ENCODE results near the gene GLIPR2. TPM values are rescaled to one million over a fixed set of nuclear protein-coding genes. Genes with fewer than 3 reads are reported as not detected.

Gene GLIPR2
- total RNA-seq, 1 donor from 2014 or later: 43.1 TPM

- DNase-seq (ENCODE audit: low read depth): no peak
- TF ChIP-seq, protein P1, sequence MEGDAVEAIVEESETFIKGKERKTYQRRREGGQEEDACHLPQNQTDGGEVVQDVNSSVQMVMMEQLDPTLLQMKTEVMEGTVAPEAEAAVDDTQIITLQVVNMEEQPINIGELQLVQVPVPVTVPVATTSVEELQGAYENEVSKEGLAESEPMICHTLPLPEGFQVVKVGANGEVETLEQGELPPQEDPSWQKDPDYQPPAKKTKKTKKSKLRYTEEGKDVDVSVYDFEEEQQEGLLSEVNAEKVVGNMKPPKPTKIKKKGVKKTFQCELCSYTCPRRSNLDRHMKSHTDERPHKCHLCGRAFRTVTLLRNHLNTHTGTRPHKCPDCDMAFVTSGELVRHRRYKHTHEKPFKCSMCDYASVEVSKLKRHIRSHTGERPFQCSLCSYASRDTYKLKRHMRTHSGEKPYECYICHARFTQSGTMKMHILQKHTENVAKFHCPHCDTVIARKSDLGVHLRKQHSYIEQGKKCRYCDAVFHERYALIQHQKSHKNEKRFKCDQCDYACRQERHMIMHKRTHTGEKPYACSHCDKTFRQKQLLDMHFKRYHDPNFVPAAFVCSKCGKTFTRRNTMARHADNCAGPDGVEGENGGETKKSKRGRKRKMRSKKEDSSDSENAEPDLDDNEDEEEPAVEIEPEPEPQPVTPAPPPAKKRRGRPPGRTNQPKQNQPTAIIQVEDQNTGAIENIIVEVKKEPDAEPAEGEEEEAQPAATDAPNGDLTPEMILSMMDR (IDR thresholded peaks at IDR 0.05; ENCODE audit: insufficient read depth, low read length, poor library complexity, severe bottlenecking): no peak
- H3K27me3 ChIP-seq (ENCODE audit: control insufficient read depth, insufficient read depth, low read length): no peaks in the 10 kb centered on the region
- H3K36me3 ChIP-seq (ENCODE audit: control insufficient read depth, insufficient read depth, low read length): no peaks in the 10 kb centered on the region
- no peak overlapping the region for H3K4me3 ChIP-seq (ENCODE audit: low read depth, low read length)
These were observed 51.7 kb downstream of the GLIPR2 start for GRCh38 chr9:36188212-36188611.

GRCh38 chr9:36189976-36190375 lies 53.4 kb downstream of the GLIPR2 start:
- Histone ChIP-seq H3K36me3 (ENCODE audit: control insufficient read depth, insufficient read depth, low read length) (no peaks in the 10 kb centered on the region), H3K27me3 (ENCODE audit: control insufficient read depth, insufficient read depth, low read length) (no peaks in the 10 kb centered on the region), H3K4me3 (ENCODE audit: low read depth, low read length) (peak overlapping the region; percentile 90)
- no peak for DNase-seq (ENCODE audit: low read depth)
- TF ChIP-seq, protein P1 (IDR thresholded peaks at IDR 0.05; ENCODE audit: insufficient read depth, low read length, poor library complexity, severe bottlenecking): no peak

DNA sequence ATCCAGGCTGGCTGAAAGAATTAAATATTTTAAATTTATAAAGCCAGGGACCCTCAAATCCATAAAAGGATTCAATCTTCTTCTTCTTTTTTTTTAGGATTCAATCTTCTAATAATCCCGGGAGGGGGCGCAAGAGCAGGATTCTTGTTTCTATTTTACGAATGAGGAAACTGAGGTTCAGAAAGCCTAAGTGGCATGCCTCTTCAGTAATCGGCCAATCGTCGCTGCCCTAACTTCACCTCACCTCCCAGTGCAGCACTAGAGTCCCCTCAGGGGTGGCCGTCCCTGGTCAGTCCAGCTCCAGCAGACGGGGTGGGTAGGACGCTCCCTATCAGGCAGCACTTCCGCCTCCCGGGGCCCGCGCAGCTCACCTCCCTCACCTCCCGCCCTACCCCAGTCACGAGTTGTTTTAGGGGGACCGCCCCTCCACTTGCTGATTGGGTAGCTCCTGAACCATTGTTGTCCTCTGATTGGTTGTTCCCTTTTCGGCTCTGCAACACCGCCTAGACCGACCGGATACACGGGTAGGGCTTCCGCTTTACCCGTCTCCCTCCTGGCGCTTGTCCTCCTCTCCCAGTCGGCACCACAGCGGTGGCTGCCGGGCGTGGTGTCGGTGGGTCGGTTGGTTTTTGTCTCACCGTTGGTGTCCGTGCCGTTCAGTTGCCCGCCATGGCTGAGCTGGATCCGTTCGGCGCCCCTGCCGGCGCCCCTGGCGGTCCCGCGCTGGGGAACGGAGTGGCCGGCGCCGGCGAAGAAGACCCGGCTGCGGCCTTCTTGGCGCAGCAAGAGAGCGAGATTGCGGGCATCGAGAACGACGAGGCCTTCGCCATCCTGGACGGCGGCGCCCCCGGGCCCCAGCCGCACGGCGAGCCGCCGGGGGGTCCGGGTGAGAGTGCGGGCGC lies 54.1 kb downstream of the GLIPR2 start, which contains the start of gene CLTA:
Gene CLTA (plus strand): TSS at position 534 of the 902 bp plus-strand sequence. CDS start 136 bp downstream, at position 670.
- peak within 1 kb of the TSS; percentile 90 for H3K4me3 ChIP-seq (ENCODE audit: low read depth, low read length)
- H3K27me3 ChIP-seq (ENCODE audit: control insufficient read depth, insufficient read depth, low read length): no peaks in the 10 kb centered on the region
- H3K36me3 ChIP-seq (ENCODE audit: control insufficient read depth, insufficient read depth, low read length): no peaks in the 10 kb centered on the region
- TF ChIP-seq, protein P1 (IDR thresholded peaks at IDR 0.05; ENCODE audit: insufficient read depth, low read length, poor library complexity, severe bottlenecking): peak; percentile 61
- DNase-seq (ENCODE audit: low read depth): peak; percentile 95

GRCh38 chr9:36191290-36191645 lies 54.7 kb downstream of the GLIPR2 start:
- Histone ChIP-seq H3K27me3 (ENCODE audit: control insufficient read depth, insufficient read depth, low read length) (no peaks in the 10 kb centered on the region), H3K36me3 (ENCODE audit: control insufficient read depth, insufficient read depth, low read length) (no peaks in the 10 kb centered on the region), H3K4me3 (ENCODE audit: low read depth, low read length) (peak overlapping the region; percentile 90)
- no peak for DNase-seq (ENCODE audit: low read depth)
- TF ChIP-seq, protein P1 (IDR thresholded peaks at IDR 0.05; ENCODE audit: insufficient read depth, low read length, poor library complexity, severe bottlenecking): no peak

- Histone ChIP-seq H3K36me3 (ENCODE audit: control insufficient read depth, insufficient read depth, low read length) (no peaks in the 10 kb centered on the region), H3K4me3 (ENCODE audit: low read depth, low read length) (peak overlapping the region; percentile 90), H3K27me3 (ENCODE audit: control insufficient read depth, insufficient read depth, low read length) (no peaks in the 10 kb centered on the region)
- DNase-seq (ENCODE audit: low read depth): no peak
- TF ChIP-seq, protein P1 (IDR thresholded peaks at IDR 0.05; ENCODE audit: insufficient read depth, low read length, poor library complexity, severe bottlenecking): no peak
These were observed 55.2 kb downstream of the GLIPR2 start for GRCh38 chr9:36191686-36192085.
